Heart right ventricle (tissue), 16 donors: ENCODE data around the gene CAPN14. TPM values are rescaled to one million over a fixed set of nuclear protein-coding genes. Genes with fewer than 3 reads are reported as not detected.

Experiments used
- ATAC-seq, 8 donors: fragments of 200-7000 bp; cut with Tn5 transposase; one replicate each; pipeline ENCODE4 v1.9.1; 2020; ENCODE audit warnings: mild to moderate bottlenecking in 8 of 8, moderate library complexity in 8 of 8, moderate number of reproducible peaks in 1 of 8
- DNase-seq, 2 donors: peaks; one replicate each; pipeline ENCODE4 v3.0.0-alpha.2; 2020
- H3K27ac ChIP-seq, 10 donors: fragments of 200-600 bp; sonication (generic) in 2 of 10; one replicate each; pipeline versions ENCODE4 v1.5.0 to v1.8.0; 2020 to 2022; ENCODE audit warnings: mild to moderate bottlenecking in 3 of 10
- H3K27me3 ChIP-seq, 7 donors: fragments of 200-600 bp; one replicate each; pipeline ENCODE4 v1.8.0; 2021 to 2022; ENCODE audit warnings: mild to moderate bottlenecking in 2 of 7
- H3K36me3 ChIP-seq, 9 donors: fragments of 200-600 bp; sonication (generic) in 1 of 9; one replicate each; pipeline versions ENCODE4 v1.5.0 to v1.8.0; 2020 to 2022; ENCODE audit warnings: mild to moderate bottlenecking in 2 of 9
- H3K4me1 ChIP-seq, 9 donors: fragments of 200-600 bp; sonication (generic) in 1 of 9; one replicate each; pipeline versions ENCODE4 v1.5.0 to v1.8.0; 2020 to 2022; ENCODE audit warnings: mild to moderate bottlenecking in 4 of 9
- H3K4me3 ChIP-seq, 10 donors: fragments of 200-600 bp; sonication (generic) in 2 of 10; one replicate each; pipeline versions ENCODE4 v1.5.0 to v1.8.0; 2020 to 2022; ENCODE audit warnings: mild to moderate bottlenecking in 7 of 10, moderate library complexity in 2 of 10
- H3K9me3 ChIP-seq, 11 donors: fragments of 200-600 bp in 10 of 11; sonication (generic) in 2 of 11; one replicate each; pipeline versions ENCODE4 v1.5.0 to v1.8.0; 2013 to 2022; ENCODE audit warnings: mild to moderate bottlenecking in 2 of 11, control low read depth in 1 of 11, moderate library complexity in 1 of 11
- WGBS, 2 donors: extraction: QIAGEN DNeasy Blood & Tissue Kit; methylation state at CpG; one replicate each; pipeline ENCODE4 v1.1.7; 2013; ENCODE audit warnings: inconsistent platforms in 1 of 2; 5-methylcytosine and 5-hydroxymethylcytosine counted together
- intact Hi-C, 10 donors: fragments of 100-400 bp; cut with DNase I; formaldehyde crosslinking; loops; one replicate each; pipeline versions ENCODE4 v1.11.1 to v1.14.2; 2022
- polyA plus RNA-seq, 2 donors: library from polyadenylated mRNA; stranded (reverse); fragments of 200-250 nt; gene quantifications; one replicate each; pipeline ENCODE4 v1.2.3, GENCODE V29; 2013
- total RNA-seq, 10 donors: library from RNA; stranded (reverse); fragmentation: NEBNext Ultra II Directional in 3 of 10; extraction: Animal tissue kit (Norgen Biotek cat#: 25700) in 3 of 10; gene quantifications; one replicate each; pipeline versions ENCODE4 v1.2.1 to v1.2.4, GENCODE V29; 2021 to 2023
- TF ChIP-seq, protein P1 (sequence below), 9 donors: fragments of 200-600 bp; sonication (generic) in 2 of 9; IDR thresholded peaks; one replicate each; pipeline versions ENCODE4 v1.5.0 to v1.8.0; 2021 to 2022; ENCODE audit warnings: antibody characterized with exemption in 9 of 9, mild to moderate bottlenecking in 5 of 9, moderate library complexity in 1 of 9
- donor health status: Arrhythmogenic right ventricular cardiomyopathy.
- donor health status: ischemic (EF 13 %, LVEDD 7.1; RV severe dilation, severe dysfunction).
- donor health status: healthy with polysubstance abuse.
- donor health status: DM: no; HTN: yes; CAD: no.
- donor health status: DM: no; HTN: no; CAD: no.
- donor health status: ischemic (EF 25% LVEDD 6.9; RV normal size, moderate dysfunction).
- donor health status: ischemic (EF 25% LVEDD 5.7; RV mildly dilated, moderate dysfunction).
- donor health status: healthy.
- donor health status: DM: yes; HTN: yes; CAD: no.
- donor health status: Ischemic cardiomyopathy.
- donor health status: ischemic (EF 35%, LVEDD 5.7; RV mildly dilated, moderate dysfunction).
- donor health status: nonischemic (EF 11% LVEDD 7.7; RV severe dilation, severe dysfunction).
- donor health status: DM: yes; HTN: yes; CAD: no.
- donor health status: PGD.
- donor health status: ischemic (EF 29% LVEDD 5.4; RV normal size, mild dysfunction).
- donor health status: nonischemic (EF 23%, LVEDD 6.1; RV moderate dilation, normal function).

CAPN14 gene
- total and polyA plus RNA-seq, 12 donors = 0.08 to 0.46 (median 0.25) TPM; not detected in 1

DNA sequence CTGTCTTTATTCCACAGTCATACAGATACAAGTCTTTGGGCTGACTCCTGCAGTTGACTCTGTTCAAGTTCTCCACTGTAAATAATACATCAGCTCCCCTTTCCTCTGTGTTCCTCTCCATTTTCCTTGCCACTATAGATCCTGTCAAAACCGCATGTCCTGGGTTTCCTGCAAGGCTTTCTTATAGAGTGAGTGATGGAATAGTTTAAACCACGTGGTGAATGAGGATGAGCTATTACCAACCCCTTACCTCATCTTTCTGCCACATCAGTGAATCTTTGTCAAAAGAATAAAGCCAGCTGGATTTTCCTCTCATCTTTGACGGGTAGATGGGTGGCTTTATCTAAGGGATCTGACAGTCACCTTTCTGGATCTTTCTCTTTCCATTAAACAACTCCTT, 75.2 kb downstream of the CAPN14 start:
- WGBS, 2 donors = 58 to 74% methylated on average over 3 of the region's 3 CpGs

DNA sequence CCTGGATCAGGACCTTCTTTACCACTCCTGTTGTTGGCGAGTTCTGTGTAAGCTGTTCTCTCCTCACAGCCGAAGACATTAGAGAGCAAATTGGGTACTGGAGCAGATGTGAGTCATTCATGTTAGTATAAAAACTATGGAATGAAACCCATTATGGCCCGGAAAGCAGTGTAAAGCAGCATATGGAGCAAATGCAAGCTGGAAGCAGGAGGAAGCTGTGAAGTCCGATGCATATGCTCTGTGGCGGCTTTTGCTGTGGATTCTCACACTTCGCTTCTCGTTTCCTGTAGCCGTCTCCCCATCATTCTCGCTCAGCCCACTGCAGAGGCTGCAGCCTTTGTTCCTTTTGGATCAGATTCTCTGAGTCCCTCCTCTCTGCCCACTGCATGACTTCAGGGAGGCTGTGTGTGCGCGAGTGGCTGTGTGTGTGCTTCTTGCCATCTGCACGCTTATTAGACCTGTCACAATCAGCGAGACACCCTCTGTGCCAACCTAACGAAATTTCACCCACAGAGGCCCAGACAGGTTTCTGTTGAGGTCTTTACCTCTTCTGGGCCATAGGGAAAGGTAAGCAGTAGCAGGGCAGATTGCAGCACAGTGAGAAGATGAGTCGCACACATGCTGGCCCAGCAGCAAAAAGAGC, 75.8 kb downstream of the CAPN14 start:
- Histone ChIP-seq H3K9me3 (no peaks in the 10 kb centered on the region), H3K36me3 (no peaks in the 10 kb centered on the region), H3K27me3 (peaks cover 0 to 39% (median 36%) of the 10 kb centered on the region in 7 donors), H3K4me1 (peaks cover 0 to 24% (median 19%) of the 10 kb centered on the region in 9 donors), H3K27ac (no peak overlapping the region), H3K4me3 (no peak overlapping the region)
- DNase-seq (no peak), ATAC-seq (no peak)
- TF ChIP-seq, protein P1, sequence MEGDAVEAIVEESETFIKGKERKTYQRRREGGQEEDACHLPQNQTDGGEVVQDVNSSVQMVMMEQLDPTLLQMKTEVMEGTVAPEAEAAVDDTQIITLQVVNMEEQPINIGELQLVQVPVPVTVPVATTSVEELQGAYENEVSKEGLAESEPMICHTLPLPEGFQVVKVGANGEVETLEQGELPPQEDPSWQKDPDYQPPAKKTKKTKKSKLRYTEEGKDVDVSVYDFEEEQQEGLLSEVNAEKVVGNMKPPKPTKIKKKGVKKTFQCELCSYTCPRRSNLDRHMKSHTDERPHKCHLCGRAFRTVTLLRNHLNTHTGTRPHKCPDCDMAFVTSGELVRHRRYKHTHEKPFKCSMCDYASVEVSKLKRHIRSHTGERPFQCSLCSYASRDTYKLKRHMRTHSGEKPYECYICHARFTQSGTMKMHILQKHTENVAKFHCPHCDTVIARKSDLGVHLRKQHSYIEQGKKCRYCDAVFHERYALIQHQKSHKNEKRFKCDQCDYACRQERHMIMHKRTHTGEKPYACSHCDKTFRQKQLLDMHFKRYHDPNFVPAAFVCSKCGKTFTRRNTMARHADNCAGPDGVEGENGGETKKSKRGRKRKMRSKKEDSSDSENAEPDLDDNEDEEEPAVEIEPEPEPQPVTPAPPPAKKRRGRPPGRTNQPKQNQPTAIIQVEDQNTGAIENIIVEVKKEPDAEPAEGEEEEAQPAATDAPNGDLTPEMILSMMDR (IDR thresholded peaks at IDR 0.05) = no peak
- intact Hi-C loops = no loop called here
- WGBS, 2 donors = 86 to 90% methylated on average over 15 of the region's 15 CpGs

More for the DNA sequence above, 75.2 kb downstream of the CAPN14 start:
- no peak for DNase-seq
- Histone ChIP-seq H3K27ac (no peak overlapping the region), H3K36me3 (no peaks in the 10 kb centered on the region), H3K4me3 (no peak overlapping the region), H3K27me3 (peaks cover 0 to 39% (median 30%) of the 10 kb centered on the region in 7 donors), H3K9me3 (no peaks in the 10 kb centered on the region), H3K4me1 (peaks cover 0 to 19% (median 17%) of the 10 kb centered on the region in 9 donors)
- TF ChIP-seq, protein P1 (IDR thresholded peaks at IDR 0.05) = no peak
- intact Hi-C loops = no loop called here
- ATAC-seq = no peak

DNA sequence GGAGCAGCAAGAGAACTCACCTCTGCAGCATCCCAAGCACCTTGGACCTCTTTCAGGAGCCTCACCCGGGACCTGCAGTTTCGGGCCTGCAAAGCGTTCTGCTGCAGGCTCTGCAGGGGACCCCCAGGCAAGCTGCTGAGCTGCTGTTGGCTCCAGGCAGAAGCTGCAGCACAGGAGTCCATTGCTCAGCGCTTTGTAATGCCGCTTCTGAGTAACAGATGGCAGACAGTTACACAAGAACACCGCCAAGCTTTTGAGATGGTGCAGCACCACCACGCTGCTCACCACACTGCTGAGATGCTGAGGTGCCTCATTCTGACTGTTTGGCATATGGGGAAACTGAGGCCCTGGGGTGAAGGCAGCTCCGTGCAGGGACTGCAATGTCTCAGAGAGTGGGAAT, 77.2 kb downstream of the CAPN14 start:
- Histone ChIP-seq H3K4me1 (peaks cover 0 to 24% (median 19%) of the 10 kb centered on the region in 9 donors), H3K9me3 (no peaks in the 10 kb centered on the region), H3K4me3 (no peak overlapping the region), H3K36me3 (no peaks in the 10 kb centered on the region), H3K27ac (no peak overlapping the region), H3K27me3 (peaks cover 0 to 52% (median 49%) of the 10 kb centered on the region in 7 donors)
- intact Hi-C loops = no loop called here
- WGBS, 2 donors = 90 to 95% methylated on average over 8 of the region's 8 CpGs
- DNase-seq = no peak
- ATAC-seq = no peak
- TF ChIP-seq, protein P1 (IDR thresholded peaks at IDR 0.05) = no peak

DNA sequence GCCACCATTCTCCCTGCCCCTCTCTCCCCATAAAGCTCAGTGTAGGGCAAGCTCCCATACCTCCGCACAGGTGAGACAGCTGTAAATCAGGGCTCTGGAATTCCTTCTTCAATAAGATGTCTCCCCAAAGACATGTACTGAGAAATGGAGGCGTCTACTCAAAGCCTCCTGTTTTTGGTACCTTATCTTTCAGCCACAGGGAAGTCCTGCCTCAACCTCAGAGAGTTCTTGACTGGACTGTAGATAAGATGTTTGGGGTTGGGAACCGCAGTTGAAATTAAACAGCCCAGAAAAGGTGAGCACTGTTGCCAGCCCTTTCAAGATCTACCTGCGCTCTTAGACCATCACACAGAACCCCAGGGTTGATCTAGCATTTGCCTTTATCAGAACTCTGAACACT, 77.6 kb downstream of the CAPN14 start:
- intact Hi-C loops = no loop called here
- WGBS, 2 donors = 90 to 96% methylated on average over 4 of the region's 4 CpGs
- Histone ChIP-seq H3K36me3 (no peaks in the 10 kb centered on the region), H3K4me3 (no peak overlapping the region), H3K9me3 (no peaks in the 10 kb centered on the region), H3K27me3 (peaks cover 0 to 56% (median 49%) of the 10 kb centered on the region in 7 donors), H3K4me1 (peaks cover 0 to 24% (median 19%) of the 10 kb centered on the region in 9 donors), H3K27ac (no peak overlapping the region)
- DNase-seq = no peak
- no peak for ATAC-seq
- TF ChIP-seq, protein P1 (IDR thresholded peaks at IDR 0.05) = no peak
